Upper lobe of left lung (tissue), 6 donors: Measurements from ENCODE around the gene GPR87. TPM values are rescaled to one million over a fixed set of nuclear protein-coding genes. Genes with fewer than 3 reads are reported as not detected.

ENCODE experiments used
- ATAC-seq, 2 donors: fragments of 200-7000 bp; cut with Tn5 transposase; one replicate each; pipeline ENCODE4 v1.9.1; 2022; ENCODE audit warnings: mild to moderate bottlenecking in 2 of 2, moderate library complexity in 2 of 2; ENCODE audit not compliant: low FRiP score in 2 of 2
- DNase-seq, 2 donors: peaks; one replicate each; pipeline ENCODE4 v3.0.0-alpha.2; 2019 to 2020
- H3K27ac ChIP-seq, 4 donors: fragments of 200-600 bp; sonication (generic); one replicate each; pipeline ENCODE4 v1.5.1; 2016 to 2019
- H3K27me3 ChIP-seq, 4 donors: fragments of 200-600 bp; sonication (generic); one replicate each; pipeline ENCODE4 v1.5.1; 2017 to 2019
- H3K36me3 ChIP-seq, 4 donors: fragments of 200-600 bp; sonication (generic); one replicate each; pipeline ENCODE4 v1.5.1; 2016 to 2019
- H3K4me1 ChIP-seq, 4 donors: fragments of 200-600 bp; sonication (generic); one replicate each; pipeline ENCODE4 v1.5.1; 2018 to 2019
- H3K4me3 ChIP-seq, 4 donors: fragments of 200-600 bp; sonication (generic); one replicate each; pipeline ENCODE4 v1.5.1; 2017 to 2019; ENCODE audit warnings: mild to moderate bottlenecking in 2 of 4, moderate library complexity in 1 of 4
- H3K9me3 ChIP-seq, 4 donors: fragments of 200-600 bp; sonication (generic); one replicate each; pipeline ENCODE4 v1.5.1; 2018 to 2019
- CTCF ChIP-seq, 6 experiments: fragments of 450-650 bp in 4 of 6; fragments of 200-600 bp in 2 of 6; sonication (generic) in 2 of 6; IDR thresholded peaks; one replicate each; pipeline ENCODE4 v1.5.1; 2016 to 2019; ENCODE audit warnings: antibody characterized with exemption in 6 of 6
- EP300 ChIP-seq, 4 donors: sonication (generic); formaldehyde crosslinking; IDR thresholded peaks; one replicate each; pipeline ENCODE4 v1.5.1; 2017; ENCODE audit warnings: antibody characterized with exemption in 4 of 4, control low read depth in 2 of 4
- POLR2A ChIP-seq, 4 donors: fragments of 450-650 bp; IDR thresholded peaks; one replicate each; pipeline ENCODE4 v1.5.1; 2016 to 2017; ENCODE audit warnings: antibody characterized with exemption in 4 of 4, mild to moderate bottlenecking in 2 of 4
- POLR2AphosphoS5 ChIP-seq, 2 donors: sonication (generic); formaldehyde crosslinking; IDR thresholded peaks; one replicate each; pipeline ENCODE4 v1.5.1; 2017; ENCODE audit warnings: antibody characterized with exemption in 2 of 2
- WGBS, 2 donors: methylation state at CpG; one replicate each; pipeline ENCODE4 v1.1.5; 2017 to 2018; 5-methylcytosine and 5-hydroxymethylcytosine counted together
- total RNA-seq, 6 donors: library from RNA; depleted of rRNA in 4 of 6; stranded (reverse); fragments of >200 nt in 4 of 6; gene quantifications; one replicate each; pipeline versions ENCODE4 v1.1.0 to v1.2.1, GENCODE V29; 2016 to 2021
- donor health status: DM: no; HTN: no; CAD: no; lungs with moderate emphysema.
- donor health status: DM: no; HTN: yes; CAD: no; lungs with severe emphysema.

The GPR87 gene
- total RNA-seq, 6 donors from 2014 or later = 0.30 to 0.69 (median 0.34) TPM; not detected in 3

- no peak for ATAC-seq
- TF ChIP-seq EP300 (IDR thresholded peaks at IDR 0.05) = no peak
- no peak for TF ChIP-seq CTCF (IDR thresholded peaks at IDR 0.05)
- TF ChIP-seq POLR2AphosphoS5 (IDR thresholded peaks at IDR 0.05) = no peak
- no peak for TF ChIP-seq POLR2A (IDR thresholded peaks at IDR 0.05)
- WGBS, 2 donors = 92 to 96% methylated on average over 5 of the region's 5 CpGs
Measured at GRCh38 chr3:151314593-151314992, 2.0 kb downstream of the GPR87 start.

DNA sequence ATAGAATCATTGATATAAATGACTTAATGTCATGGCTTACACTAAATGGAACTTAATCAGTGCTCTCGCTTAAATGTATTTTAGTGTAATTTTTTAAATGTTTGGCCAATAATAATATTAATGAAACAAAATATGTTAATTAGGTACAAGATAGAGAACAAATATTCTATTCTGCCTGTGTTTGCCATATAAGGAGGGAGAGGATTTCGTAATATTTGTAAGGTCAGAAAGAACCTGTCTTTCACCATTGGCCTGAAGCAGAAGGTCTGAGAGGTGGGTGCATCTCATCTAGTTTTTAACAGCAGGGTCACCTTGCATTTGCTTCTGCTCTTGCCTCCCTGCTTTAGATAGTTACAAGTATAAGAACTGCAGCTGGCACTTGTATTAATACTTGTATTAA, 2.5 kb downstream of the GPR87 start:
- no peak overlapping the region for H3K4me3 ChIP-seq
- no peaks in the 10 kb centered on the region for H3K27me3 ChIP-seq
- H3K4me1 ChIP-seq = peaks cover 0 to 4% (median 0%) of the 10 kb centered on the region in 4 donors
- no peaks in the 10 kb centered on the region for H3K36me3 ChIP-seq
- no peak for TF ChIP-seq EP300 (IDR thresholded peaks at IDR 0.05)
- no peak for TF ChIP-seq POLR2A (IDR thresholded peaks at IDR 0.05)
- TF ChIP-seq POLR2AphosphoS5 (IDR thresholded peaks at IDR 0.05) = no peak
- TF ChIP-seq CTCF (IDR thresholded peaks at IDR 0.05) = no peak
- ATAC-seq (no peak), DNase-seq (no peak)
- no peak overlapping the region for H3K27ac ChIP-seq
- WGBS, 2 donors = 93 to 97% methylated on average over 2 of the region's 2 CpGs
- no peaks in the 10 kb centered on the region for H3K9me3 ChIP-seq

More at GRCh38 chr3:151314593-151314992, 2.0 kb downstream of the GPR87 start:
- H3K9me3 ChIP-seq = no peaks in the 10 kb centered on the region
- H3K27ac ChIP-seq = no peak overlapping the region
- no peak for DNase-seq
- no peak overlapping the region for H3K4me3 ChIP-seq
- no peaks in the 10 kb centered on the region for H3K27me3 ChIP-seq
- no peaks in the 10 kb centered on the region for H3K36me3 ChIP-seq
- peaks cover 0 to 4% (median 0%) of the 10 kb centered on the region in 4 donors for H3K4me1 ChIP-seq

GRCh38 chr3:151312972-151313371, 3.6 kb downstream of the GPR87 start:
- no peak for ATAC-seq
- no peak for DNase-seq
- Histone ChIP-seq H3K4me3 (no peak overlapping the region), H3K9me3 (no peaks in the 10 kb centered on the region), H3K27ac (no peak overlapping the region), H3K36me3 (no peaks in the 10 kb centered on the region), H3K4me1 (no peaks in the 10 kb centered on the region), H3K27me3 (no peaks in the 10 kb centered on the region)
- WGBS, 2 donors = 84 to 88% methylated on average over 3 of the region's 3 CpGs
- TF ChIP-seq CTCF (IDR thresholded peaks at IDR 0.05) (no peak), POLR2A (IDR thresholded peaks at IDR 0.05) (no peak), POLR2AphosphoS5 (IDR thresholded peaks at IDR 0.05) (no peak)

DNA sequence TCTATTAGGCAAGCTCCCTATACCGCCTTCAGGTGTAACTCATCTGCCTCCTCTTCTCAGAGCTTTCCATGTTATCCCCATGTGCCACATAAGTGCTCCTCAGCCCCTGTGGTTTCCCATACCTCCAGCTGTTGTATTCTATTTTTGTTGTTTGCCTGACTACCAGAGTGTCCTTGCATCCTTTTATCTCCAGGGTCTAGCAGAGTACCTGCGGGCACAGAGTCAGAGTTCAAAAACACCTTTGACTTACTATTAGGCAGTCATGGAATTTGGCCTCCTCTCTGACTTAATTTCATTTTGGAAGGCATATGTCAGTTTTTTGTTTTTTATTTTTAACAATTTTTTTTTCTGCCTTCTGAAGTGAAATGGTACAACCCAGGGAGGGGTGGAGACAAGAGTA, 7.1 kb downstream of the GPR87 start:
- ATAC-seq = no peak
- DNase-seq = no peak
- WGBS, 2 donors = 98% methylated on average over 2 of the region's 2 CpGs

More for the DNA sequence above, 7.1 kb downstream of the GPR87 start:
- no peak overlapping the region for H3K27ac ChIP-seq
- H3K36me3 ChIP-seq = no peaks in the 10 kb centered on the region
- H3K27me3 ChIP-seq = no peaks in the 10 kb centered on the region
- no peaks in the 10 kb centered on the region for H3K9me3 ChIP-seq
- no peak for TF ChIP-seq CTCF (IDR thresholded peaks at IDR 0.05)
- TF ChIP-seq POLR2AphosphoS5 (IDR thresholded peaks at IDR 0.05) = no peak
- TF ChIP-seq POLR2A (IDR thresholded peaks at IDR 0.05) = no peak
- TF ChIP-seq EP300 (IDR thresholded peaks at IDR 0.05) = no peak
- H3K4me1 ChIP-seq = peaks cover 0 to 8% (median 1%) of the 10 kb centered on the region in 4 donors
- H3K4me3 ChIP-seq = no peak overlapping the region
